NCI-H1930 (cell line): ENCODE data around the gene FGF14.
"Not testable (repeated sequence)": the region's sequence is repeated elsewhere in the genome, so short reads cannot be mapped to it uniquely, and the experiment has no call there.

Experiments
- DNase-seq, 2 experiments: peaks; one replicate each; lab custom pipeline; 2025; lab: John Stamatoyannopoulos, UW

The FGF14 gene

GRCh38 chr13:102040812-102041211 is 361.0 kb downstream of the FGF14 start:
- peak; percentile 14 to 63 for DNase-seq

DNA sequence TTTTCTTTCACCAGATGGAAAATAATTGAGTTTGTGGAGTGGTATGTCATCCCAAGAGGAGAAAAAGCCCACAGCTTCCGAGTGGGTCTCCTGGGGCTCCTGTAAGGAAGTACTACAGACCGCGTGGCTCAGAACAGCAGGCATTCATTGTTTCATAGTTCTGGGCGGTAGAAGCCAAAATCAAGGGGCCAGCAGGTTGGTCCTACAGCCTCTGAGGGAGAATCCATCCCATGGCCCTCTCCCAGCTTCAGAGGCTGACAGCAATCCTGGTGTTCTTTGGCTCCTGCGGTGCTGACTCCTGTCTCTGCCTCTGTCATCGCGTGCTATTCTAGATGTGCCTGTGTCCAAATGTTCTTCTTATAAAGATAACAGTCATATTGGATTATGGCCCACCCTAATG is 362.6 kb downstream of the FGF14 start:
- no peak for DNase-seq

- no peak for DNase-seq
Measured at GRCh38 chr13:102038787-102039186, 363.1 kb downstream of the FGF14 start.

- no peak for DNase-seq
Measured at GRCh38 chr13:102035969-102036368, 365.9 kb downstream of the FGF14 start.

- peak in 1 of 2 experiments; percentile 61 for DNase-seq
Measured at GRCh38 chr13:102033857-102034331, 368.0 kb downstream of the FGF14 start.

DNA sequence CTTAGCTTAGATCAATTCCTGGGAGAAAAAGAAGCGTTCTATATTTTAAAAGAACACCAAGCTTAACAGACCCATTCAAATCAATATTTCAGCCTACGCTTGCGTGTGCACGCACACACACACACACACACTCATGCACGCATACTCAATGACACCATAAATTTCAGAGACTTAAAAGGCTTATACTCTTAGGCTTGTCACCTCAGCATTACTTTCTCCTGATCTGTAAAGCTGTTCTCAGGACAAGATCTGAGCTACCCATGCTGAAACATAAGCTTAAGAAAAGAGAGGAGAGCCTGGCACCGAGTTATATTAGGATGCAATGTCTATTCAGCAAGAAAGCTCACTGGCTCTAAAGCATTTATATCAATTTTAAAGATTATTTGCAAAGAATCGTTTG is 368.5 kb downstream of the FGF14 start:
- DNase-seq = no peak

GRCh38 chr13:102028868-102029267 is 373.0 kb downstream of the FGF14 start:
- no peak for DNase-seq

DNA sequence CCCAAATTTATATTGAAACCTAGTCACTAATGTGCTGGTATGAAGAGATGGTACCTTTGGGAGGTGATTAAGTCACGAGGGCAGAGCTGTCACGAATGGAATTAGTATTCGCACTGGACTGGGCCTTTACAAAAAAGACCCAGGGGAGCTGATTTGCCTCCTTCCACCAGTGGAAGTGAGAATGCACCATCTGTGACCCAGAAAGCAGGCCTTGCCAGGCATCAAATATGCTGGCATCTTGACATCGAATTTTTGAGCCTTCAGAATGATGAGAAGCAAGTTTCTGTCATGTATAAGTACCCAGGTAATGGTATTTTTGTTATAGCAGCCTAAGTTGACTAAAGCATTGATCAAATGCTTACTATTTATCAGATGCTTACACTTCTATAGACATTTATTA is 373.6 kb downstream of the FGF14 start:
- no peak for DNase-seq

- no peak for DNase-seq
Measured at GRCh38 chr13:102021777-102022176, 380.1 kb downstream of the FGF14 start.

DNA sequence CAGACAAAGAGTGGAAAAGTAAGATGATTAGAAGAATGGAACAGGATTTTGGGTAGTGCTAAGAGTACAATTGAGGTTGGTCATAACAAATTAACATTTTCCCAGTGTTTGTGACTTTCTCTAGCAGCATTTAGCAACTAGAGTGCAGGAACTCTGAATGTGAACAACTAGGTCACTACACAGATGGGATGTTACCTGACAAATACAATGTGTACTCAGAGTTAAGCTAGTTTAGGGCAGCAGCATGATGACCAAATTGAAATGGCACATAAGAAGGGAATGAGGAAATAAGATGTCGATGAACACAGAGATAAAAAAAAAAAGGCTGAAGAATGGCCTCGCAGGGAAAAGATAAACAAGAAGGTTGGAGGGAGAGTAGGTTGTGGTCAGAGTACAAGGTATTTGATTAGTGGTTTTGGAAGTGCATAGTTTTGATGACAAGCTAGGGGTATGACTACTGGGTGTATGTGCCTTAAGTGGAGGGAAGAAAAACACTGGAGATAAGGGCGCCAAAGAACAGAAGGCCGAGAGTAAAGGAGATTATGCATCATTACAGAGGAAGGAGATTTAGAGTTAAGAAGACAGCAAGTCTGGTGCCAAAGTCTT is 381.1 kb downstream of the FGF14 start:
- DNase-seq = no peak

DNA sequence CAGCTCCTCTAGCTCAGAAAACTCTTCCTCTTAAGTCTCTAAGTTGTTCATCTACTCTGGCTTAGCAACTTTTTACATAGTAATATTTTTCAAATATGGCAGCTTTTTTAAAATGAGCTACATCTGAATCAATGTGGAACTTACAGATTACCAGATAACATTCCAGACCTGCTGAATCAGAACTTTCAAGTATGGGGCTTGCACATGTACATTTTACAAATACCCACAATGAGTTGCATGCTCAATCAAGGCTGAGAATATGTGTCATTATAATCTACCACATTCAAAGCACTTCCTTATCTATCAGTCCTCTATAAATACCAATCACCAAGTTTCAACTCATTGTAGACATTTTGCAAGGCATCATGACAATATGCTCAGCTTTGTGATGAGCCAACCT is 383.1 kb downstream of the FGF14 start:
- no peak for DNase-seq

- DNase-seq = no peak
Measured at GRCh38 chr13:102017248-102017647, 384.6 kb downstream of the FGF14 start.

DNA sequence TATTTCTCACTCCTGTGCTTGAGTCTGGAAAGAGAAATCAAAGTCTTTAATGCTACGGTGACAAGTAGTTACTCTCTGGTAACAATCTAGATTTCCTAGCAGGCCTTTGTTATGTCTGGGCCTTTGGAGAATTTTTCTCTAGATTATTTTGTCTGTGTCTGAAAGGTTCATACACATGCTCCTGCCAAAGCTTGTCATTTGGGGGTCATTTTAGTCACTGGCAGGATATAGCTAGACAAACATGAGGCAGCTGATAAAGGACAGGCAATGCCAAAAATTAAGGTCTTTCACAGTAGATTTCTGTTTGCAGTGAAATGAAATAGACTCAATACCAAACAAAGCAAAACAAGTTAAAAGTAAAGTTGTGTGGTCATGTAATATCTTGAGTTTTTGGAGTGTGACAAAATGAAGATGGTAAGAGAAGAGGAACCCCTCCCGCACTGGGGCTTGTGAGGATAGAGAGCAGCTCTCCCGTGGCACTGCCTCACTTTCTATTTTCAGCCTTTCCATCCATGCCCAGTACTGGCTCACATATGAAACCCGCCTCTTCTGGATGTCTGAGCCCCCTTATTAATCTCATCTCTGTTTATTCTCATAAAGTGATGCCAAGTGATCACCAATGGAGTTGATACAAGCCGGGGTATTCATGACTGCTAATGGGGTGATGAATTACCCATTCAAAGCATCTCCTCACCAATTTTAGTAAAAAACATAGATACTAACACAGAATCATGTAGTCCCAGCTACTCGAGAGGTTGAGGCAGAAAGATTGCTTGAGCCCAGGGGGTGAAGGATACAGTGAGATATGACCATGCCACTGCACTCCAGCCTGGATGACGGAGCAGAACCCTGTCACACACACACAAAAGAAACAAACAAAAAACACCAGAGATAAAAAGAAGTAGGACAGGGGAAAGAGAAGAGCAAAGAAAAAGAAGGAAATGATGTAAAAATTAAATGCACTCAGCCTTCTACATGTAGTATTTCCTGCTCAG is 389.3 kb downstream of the FGF14 start:
- DNase-seq = no peak

- not testable (repeated sequence) for DNase-seq
Measured at GRCh38 chr13:102011455-102011854, 390.4 kb downstream of the FGF14 start.

DNA sequence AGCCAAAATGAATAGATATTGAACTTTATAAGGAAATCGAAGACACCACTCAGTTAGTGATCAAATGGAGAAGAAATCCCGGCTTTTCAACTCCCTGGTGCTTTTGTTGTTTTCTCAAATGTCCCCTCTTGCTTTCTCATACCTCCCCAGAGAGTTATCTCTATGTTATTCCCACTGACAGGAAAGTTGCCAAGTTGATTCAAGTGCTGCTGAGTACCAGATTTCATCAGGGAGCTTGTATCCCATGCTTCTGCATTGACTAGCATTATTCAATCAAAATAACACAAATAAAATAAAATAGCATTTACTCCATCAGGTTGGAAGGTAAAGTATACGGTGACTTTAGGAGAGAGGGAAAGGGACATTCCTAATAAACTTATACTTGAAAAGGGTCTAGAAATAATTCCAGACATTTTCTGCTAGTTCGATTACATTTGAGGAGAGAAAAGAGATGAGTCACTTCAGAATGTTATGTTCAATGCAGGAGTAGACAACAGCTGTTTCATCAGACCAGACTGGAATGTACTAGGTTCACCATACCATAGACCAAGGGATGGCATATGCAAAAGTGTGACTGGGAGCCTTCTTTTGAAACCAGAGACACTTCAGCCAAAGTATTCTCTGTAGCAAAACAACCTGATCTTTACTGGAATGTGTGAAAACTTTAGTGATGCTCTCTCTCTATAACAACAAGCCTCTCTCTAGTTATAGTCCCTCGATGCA is 397.8 kb downstream of the FGF14 start:
- DNase-seq = no peak

- no peak for DNase-seq
Measured at GRCh38 chr13:102002287-102002686, 399.6 kb downstream of the FGF14 start.

GRCh38 chr13:102000764-102001163 is 401.1 kb downstream of the FGF14 start:
- DNase-seq = no peak

DNA sequence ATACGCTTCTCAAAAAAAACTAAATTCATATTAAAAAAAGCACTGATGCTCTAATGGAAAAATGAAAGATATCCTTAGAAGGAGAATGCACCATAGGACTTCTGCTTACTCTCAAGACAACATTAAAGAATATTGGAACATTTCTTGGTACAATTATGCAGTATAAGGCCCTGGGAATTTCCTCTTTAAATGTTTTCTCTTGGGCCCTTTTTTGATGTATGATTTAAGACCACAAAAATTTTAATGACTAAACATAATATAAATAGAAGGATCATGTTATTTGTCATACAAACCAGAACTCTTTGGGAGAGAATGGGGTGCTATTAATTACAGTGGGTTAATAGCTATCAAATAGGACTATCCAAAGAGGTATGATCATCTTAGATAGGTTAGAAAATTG is 403.7 kb downstream of the FGF14 start:
- DNase-seq = no peak

- no peak for DNase-seq
Measured at GRCh38 chr13:101996954-101997353, 404.9 kb downstream of the FGF14 start.

GRCh38 chr13:101989798-101990350 is 412.0 kb downstream of the FGF14 start:
- no peak for DNase-seq

DNA sequence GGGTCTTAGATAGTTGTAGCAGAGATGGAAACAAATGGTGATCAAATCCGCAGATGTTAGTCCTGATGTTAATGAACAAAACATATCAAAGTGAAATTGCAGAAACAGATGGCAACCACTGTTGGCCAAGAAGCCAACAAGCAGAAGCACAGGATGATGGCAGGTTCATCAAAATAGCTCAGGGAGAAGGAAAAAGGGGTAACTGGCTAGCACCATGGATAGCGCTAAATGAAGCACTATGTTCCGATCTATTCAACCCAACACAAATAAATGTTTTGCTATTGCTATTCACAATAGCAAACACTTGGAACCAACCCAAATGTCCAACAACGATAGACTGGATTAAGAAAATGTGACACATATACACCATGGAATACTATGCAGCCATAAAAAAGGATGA is 413.7 kb downstream of the FGF14 start:
- no peak for DNase-seq

- no peak for DNase-seq
Measured at GRCh38 chr13:101986316-101986715, 415.5 kb downstream of the FGF14 start.
